ENCODE results near the gene UBR3.

- no peak for TF ChIP-seq EP300 (conservative IDR thresholded peaks at IDR 0.05; ENCODE audit: poor library complexity, severe bottlenecking)
- no peak for TF ChIP-seq TAF1 (IDR thresholded peaks at IDR 0.05; ENCODE audit: low read depth)
- TF ChIP-seq CTCF (IDR thresholded peaks at IDR 0.05; ENCODE audit: poor library complexity, severe bottlenecking) = no peak
- TF ChIP-seq EZH2 (IDR thresholded peaks at IDR 0.05; ENCODE audit: borderline replicate concordance, insufficient read depth, low read length, poor library complexity, severe bottlenecking) = no peak
Observed at GRCh38 chr2:170024721-170025120, 197.5 kb downstream of the UBR3 start.
